ENCODE measurements around the gene MYO5B. TPM values are rescaled to one million over a fixed set of nuclear protein-coding genes. Genes with fewer than 3 reads are reported as not detected.

Gene MYO5B
- total RNA-seq, 1 donor from 2014 or later: 114 TPM

DNA sequence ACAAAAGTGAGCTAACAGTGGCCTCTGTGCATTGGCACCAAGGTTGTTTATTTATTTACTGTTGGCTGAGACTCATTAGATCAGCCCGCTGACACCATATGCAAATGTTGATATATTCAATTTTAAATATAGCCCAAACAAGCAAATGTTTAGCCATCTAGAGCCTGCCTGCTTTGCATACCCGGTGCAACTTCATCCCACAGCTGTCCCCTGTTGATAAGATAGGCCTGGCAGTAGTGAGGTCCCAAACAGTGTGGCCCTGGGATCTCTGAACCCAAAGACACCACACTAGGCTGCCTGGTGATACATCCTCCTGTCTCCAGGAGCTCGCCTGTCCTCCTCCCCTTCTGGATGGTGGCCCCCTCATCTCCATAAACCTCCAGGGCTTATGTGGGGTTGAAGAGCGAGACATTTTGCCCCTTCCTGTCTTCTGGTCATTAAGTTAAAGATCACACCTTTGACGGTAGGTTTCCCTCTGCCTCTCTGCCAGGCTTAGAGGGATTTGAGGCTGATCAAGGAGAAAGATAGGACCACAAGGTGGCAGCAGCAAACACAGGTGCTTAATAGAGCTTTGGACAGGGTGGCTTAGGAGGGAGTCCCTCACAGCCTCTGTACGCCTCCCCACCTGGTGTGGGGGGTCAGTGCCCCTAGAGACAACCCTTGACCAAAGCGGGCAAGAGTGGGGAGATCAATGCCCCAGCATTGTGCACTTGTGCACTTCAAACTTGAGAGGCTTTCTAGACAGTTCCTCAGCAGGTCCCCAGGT is 23.7 kb upstream of the MYO5B start:
- Histone ChIP-seq H3K36me3 (ENCODE audit: control insufficient read depth, insufficient read depth, low read length) (no peaks in the 10 kb centered on the region), H3K27me3 (ENCODE audit: control insufficient read depth, insufficient read depth, low read length) (no peaks in the 10 kb centered on the region), H3K4me3 (ENCODE audit: low read depth, low read length) (no peak overlapping the region)
- no peak for DNase-seq (ENCODE audit: low read depth)
- TF ChIP-seq, protein P1, sequence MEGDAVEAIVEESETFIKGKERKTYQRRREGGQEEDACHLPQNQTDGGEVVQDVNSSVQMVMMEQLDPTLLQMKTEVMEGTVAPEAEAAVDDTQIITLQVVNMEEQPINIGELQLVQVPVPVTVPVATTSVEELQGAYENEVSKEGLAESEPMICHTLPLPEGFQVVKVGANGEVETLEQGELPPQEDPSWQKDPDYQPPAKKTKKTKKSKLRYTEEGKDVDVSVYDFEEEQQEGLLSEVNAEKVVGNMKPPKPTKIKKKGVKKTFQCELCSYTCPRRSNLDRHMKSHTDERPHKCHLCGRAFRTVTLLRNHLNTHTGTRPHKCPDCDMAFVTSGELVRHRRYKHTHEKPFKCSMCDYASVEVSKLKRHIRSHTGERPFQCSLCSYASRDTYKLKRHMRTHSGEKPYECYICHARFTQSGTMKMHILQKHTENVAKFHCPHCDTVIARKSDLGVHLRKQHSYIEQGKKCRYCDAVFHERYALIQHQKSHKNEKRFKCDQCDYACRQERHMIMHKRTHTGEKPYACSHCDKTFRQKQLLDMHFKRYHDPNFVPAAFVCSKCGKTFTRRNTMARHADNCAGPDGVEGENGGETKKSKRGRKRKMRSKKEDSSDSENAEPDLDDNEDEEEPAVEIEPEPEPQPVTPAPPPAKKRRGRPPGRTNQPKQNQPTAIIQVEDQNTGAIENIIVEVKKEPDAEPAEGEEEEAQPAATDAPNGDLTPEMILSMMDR (IDR thresholded peaks at IDR 0.05; ENCODE audit: insufficient read depth, low read length, poor library complexity, severe bottlenecking): no peak

DNA sequence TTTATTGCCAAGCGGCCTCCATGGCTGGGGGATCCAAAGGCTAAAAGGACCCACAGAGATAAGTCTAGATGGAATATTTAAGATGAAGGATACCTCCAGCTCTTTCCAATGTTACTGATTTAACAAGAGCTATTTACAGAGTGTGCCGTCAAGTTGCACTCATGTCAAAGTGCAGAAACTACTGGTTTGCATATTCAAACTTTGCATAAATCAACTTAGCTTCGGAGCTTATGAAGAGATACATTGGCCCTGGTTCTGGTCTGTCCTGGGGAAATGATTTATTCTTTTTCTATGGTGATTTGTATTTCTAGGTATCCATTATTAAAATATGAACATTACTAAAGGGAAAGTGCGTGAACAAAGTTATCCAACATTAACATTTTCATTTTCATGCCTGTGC is 14.4 kb upstream of the MYO5B start:
- TF ChIP-seq, protein P1 (IDR thresholded peaks at IDR 0.05; ENCODE audit: insufficient read depth, low read length, poor library complexity, severe bottlenecking): no peak
- DNase-seq (ENCODE audit: low read depth): no peak

DNA sequence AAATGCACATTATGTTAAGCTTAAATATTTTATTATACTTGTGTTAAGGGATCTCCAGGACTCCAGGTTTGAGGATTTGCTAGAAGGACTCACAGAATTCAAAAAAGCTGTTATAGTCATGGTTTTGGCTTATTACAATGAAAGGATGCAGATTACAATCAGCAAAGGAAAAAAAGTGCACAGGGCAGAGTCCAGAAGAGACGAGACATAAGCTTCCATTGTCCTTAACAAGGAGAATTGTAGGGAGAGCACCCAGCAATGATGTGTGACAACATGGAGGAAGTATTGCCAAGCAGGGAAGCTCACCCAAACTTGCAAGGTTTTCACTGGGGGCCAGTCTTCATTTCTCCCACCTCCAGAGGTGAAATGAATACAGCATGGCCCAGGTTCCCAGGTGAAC is 12.8 kb upstream of the MYO5B start:
- no peak for DNase-seq (ENCODE audit: low read depth)
- TF ChIP-seq, protein P1 (IDR thresholded peaks at IDR 0.05; ENCODE audit: insufficient read depth, low read length, poor library complexity, severe bottlenecking): no peak
- H3K36me3 ChIP-seq (ENCODE audit: control insufficient read depth, insufficient read depth, low read length): no peaks in the 10 kb centered on the region
- H3K27me3 ChIP-seq (ENCODE audit: control insufficient read depth, insufficient read depth, low read length): peaks cover 6% of the 10 kb centered on the region
- H3K4me3 ChIP-seq (ENCODE audit: low read depth, low read length): no peak overlapping the region

More for the DNA sequence above, 14.4 kb upstream of the MYO5B start:
- Histone ChIP-seq H3K27me3 (ENCODE audit: control insufficient read depth, insufficient read depth, low read length) (no peaks in the 10 kb centered on the region), H3K36me3 (ENCODE audit: control insufficient read depth, insufficient read depth, low read length) (no peaks in the 10 kb centered on the region), H3K4me3 (ENCODE audit: low read depth, low read length) (no peak overlapping the region)

DNA sequence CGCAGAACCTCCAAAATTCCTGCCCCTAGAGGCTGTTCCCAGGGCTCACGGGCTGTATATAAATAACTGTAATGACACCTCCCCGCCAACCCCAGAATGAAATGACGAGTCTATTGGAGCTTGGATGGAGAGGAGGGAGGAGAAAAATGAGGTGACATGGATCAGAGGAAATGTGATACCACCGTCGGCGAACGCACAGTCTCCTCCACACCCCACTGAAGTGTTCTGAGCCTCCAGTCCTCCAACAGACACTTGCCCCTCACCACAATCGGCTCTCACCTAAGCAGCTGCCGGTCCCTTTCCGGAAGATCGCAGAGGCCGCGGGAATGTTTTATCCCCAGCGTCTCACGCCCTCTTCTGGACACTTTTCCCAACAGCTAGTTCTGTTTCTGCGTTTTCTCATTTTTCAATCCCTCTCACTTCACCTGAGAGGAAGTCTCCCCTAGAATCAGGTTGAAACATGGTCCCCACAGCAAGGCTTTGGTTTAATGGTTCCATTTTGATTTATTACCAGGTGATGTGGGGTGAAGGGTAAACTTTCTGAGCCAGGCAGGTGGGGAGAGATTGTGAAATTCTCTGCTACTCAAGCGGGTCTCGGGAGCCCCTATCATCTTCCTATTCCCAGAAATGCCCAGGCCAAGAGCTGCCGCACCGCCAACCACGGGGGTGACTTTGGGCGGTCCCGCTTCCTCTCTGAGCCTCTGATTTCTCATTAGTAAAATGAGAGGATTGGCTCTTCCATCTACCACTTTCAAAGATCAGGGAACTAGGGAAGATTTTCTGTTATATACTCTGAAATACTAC is 9.1 kb upstream of the MYO5B start:
- H3K4me3 ChIP-seq (ENCODE audit: low read depth, low read length): no peak overlapping the region
- no peaks in the 10 kb centered on the region for H3K36me3 ChIP-seq (ENCODE audit: control insufficient read depth, insufficient read depth, low read length)
- DNase-seq (ENCODE audit: low read depth): no peak
- TF ChIP-seq, protein P1 (IDR thresholded peaks at IDR 0.05; ENCODE audit: insufficient read depth, low read length, poor library complexity, severe bottlenecking): peak; percentile 80
- H3K27me3 ChIP-seq (ENCODE audit: control insufficient read depth, insufficient read depth, low read length): peaks cover 6% of the 10 kb centered on the region

DNA sequence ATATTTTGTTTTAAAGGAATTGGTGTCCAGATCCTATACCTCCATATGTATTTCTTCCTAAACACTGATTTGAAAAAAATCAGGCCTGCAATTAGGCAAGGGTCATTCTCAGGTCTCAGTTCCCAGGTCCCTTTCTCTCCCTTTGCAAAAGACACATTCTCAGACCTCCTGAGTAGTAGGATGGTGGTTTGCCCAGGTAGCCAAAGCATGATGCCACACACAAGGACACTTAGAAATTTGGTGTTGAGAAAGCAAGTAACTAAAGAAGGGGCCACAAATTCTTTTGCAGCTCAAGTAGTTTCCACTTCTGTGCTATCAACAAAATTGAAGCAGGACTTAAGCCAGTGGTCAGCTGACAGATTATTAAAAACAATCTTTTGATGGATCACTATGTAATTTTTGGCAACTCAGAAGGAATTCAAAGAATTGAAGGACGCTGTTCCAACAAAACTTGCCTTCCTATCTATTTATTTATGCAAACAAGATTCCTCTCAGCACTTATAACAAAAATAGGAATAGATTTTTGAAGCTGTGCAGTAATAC is 6.6 kb upstream of the MYO5B start:
- DNase-seq (ENCODE audit: low read depth): no peak
- TF ChIP-seq, protein P1 (IDR thresholded peaks at IDR 0.05; ENCODE audit: insufficient read depth, low read length, poor library complexity, severe bottlenecking): no peak
- no peaks in the 10 kb centered on the region for H3K36me3 ChIP-seq (ENCODE audit: control insufficient read depth, insufficient read depth, low read length)
- H3K4me3 ChIP-seq (ENCODE audit: low read depth, low read length): no peak overlapping the region
- peaks cover 6% of the 10 kb centered on the region for H3K27me3 ChIP-seq (ENCODE audit: control insufficient read depth, insufficient read depth, low read length)
